Fibroblast of peridontal ligament (primary cell): ENCODE data around the gene CYBA.
A peak's percentile ranks its signal among the peaks of the same experiment; 100 is the strongest.

Experiments used
- DNase-seq: peaks from one replicate; pipeline ENCODE4 v3.0.0-alpha.2; 2010; ENCODE audit errors: extremely low read depth

Gene CYBA

DNA sequence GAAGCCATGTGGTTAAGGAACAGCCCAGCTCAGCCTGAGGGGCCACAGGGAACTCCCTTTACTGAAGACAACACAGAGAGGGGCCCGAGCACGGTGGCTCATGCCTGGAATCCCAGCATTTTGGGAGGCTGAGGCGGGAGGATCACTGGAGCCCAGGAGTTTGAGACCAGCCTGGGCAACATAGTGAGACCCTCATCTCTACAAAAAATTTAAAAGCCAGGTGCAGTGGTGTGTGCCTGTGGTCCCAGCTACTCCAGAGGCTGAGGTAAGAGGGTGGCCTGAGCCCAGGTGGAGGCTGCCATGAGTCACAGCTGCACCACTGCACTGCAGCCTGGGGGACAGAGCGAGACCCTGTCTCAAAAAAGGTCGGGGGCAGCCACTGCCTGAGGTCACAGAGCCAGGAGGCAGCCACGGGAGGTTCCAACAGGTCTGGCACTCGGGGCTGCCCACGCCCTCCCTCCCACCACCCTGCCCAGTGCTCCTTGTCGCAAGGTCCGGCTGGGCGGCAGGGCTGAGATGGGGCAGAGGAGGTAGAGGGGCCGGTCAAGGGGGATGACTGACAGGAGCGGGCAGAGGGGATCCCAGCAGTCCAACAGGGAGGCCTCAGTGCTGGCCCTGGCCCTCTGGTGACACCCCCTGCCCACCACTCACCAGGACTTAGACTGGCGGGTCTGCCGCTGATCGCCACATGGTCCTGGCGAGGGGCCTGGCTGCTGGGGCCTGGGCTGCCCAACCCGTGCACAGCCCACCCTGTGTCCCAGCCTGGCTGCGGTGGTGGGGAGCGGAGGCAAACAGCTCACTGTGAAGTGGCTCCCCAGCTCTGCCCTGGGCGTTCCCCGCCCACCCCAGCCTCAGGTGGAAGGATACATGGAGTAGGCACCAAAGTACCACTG, 3.4 kb downstream of the CYBA start:
- no peak for DNase-seq

DNA sequence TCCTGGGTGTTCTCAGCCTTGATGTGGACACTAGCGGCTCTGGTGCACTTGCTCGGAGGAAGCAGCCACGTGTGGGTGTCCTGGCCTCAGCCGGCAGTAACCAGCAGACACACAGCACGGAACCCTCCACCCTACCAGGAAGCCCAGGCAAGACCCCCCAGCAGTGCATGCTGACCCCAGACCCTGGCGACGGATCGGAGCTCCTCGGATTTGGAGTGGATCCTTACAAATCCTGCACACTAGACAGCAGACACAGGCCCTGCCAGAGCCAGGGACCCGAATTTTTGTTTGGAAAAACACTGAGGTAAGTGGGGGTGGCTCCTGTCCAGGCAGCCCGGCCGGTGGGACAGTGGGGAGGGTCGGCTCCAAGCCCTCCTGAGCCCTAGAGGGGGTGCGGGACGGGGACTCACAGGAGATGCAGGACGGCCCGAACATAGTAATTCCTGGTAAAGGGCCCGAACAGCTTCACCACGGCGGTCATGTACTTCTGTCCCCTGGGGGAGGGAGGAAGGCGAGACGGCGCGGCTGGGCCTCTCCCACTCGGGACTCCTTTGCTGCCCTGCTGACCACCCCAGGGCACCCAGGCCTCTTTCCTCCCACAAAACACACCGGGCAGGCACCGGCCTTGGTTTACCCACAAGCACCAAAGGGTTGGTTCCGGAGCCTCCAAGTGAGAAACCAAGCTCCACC, 4.4 kb downstream of the CYBA start:
- DNase-seq: no peak

DNA sequence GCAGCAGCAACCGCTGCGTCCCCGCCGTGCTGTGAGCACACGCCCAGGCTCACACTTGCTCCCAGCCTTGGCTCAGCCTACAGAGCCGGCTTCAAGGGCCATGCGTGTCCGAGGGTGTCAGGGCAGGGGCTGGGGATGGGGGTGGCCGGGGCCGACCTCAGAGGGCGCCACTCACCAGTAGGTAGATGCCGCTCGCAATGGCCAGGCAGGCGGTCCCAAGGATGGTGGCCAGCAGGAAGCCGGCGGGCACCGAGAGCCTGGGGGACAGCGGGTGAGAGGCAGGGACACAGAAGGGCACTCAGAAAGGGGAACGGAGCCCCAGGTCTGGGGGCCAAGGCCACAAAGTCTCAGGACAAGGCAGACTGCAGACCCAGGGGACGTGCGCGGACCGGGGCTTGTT, 4.9 kb downstream of the CYBA start:
- DNase-seq: no peak

DNA sequence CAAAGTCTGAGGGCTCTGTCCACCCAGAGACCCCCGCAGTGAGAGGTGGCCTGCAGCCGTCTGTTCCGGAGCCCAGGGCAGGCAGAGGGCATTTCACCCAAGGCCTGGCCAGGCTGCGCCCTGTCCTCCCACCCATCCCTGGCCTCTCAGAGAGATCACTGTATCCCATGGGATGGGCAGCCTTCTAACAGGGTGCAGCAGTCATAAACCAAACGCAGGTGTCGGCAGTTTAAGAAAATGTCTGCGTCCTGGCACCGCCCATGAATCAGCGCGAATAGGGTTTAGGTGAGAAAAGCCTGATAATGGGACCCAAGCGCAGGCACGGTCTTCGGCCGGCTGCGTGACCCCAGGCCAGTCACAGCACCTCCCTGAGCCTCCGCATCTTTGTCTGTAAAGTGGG, 5.4 kb downstream of the CYBA start:
- no peak for DNase-seq

DNA sequence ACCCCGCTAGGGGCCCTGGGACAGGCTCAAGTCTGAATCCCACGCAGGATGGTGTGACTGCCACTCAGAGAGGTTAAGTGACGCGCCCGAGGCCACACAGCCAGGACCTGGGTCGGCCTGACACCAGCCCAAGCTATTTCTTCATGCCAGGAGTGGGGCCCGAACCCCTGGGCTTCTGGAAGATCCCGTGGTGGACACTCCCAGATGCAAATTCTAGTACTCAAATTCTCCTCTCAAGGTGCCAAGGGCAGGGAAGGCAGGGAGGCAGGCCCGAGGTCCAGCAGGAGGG, 7.3 kb downstream of the CYBA start:
- no peak for DNase-seq

DNA sequence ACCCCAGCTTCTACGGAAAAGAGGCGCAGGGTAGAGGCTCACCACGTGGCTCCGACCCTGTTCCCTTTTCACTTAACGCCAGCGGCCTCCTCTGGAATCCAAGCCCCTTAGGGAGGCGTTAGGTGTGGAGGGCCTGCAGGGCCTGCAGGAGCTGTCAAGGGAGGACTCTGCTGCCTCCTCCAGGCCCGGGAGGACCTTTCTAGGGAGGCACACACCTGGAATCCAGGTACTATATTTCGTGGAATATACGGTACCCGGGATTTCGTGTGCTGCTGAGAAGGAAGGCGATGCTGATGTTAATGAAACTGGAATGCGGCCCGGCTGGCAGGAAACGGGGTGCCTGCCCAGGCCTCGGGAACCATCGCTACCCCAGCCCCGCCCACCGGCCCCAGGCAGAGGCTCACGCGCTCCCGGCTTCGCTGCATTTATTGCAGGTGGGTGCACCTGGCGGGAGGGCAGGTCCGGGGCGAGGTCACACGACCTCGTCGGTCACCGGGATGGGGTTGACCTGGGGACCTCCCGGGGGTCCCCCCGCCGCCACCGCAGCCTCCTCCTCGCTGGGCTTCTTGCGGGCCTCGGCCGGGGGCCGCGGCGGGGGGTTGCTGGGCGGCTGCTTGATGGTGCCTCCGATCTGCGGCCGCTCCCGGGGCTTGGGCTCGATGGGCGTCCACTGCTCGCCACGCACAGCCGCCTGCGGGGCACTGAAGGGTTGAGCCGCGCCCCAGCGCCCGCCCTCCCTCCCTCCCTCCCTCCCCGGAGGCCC, 7.8 kb downstream of the CYBA start:
- DNase-seq: no peak

DNA sequence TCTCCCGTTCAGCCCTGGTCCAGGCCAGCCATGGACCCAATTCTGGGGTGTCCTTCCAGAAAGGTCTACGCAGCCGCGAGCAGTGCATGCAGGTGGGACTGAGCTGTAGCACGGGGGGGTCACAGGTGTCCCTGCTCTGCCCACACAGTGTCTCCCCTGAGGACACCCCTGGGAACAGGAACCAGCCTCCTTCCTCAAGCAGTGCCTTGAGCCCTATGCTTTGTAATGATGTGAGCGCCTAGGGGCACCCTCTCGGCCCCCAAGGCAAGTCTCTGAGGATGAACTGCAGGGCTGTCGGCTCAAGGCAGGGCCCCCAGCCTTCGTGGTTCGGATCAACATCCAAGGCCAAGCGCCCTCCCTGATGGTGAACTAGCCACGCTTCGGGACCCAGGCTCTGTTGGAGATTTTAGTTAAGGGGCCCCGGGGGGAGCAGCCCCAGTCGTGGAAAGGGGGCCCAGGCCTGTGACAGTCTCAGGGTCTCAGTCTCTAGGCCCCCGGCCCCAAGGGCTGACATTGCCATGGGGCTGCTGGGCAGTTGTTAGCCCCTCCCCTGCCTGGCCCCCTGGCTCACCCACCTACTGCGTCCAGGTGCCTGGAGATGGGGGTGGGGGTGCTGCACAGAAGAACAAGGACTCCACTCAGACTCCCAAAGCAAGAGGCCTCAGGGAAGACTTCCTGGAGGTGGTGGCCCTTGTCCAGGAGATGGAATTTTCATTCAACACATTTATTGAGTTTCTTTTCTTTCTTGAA, 10.2 kb downstream of the CYBA start:
- DNase-seq: no peak

DNA sequence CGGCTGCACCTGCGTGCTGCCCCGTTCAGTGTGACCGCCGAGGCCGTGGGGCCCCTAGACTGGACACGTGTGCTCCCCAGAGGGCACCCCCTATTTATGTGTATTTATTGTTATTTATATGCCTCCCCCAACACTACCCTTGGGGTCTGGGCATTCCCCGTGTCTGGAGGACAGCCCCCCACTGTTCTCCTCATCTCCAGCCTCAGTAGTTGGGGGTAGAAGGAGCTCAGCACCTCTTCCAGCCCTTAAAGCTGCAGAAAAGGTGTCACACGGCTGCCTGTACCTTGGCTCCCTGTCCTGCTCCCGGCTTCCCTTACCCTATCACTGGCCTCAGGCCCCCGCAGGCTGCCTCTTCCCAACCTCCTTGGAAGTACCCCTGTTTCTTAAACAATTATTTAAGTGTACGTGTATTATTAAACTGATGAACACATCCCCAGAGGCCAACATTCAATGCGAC, 10.8 kb downstream of the CYBA start:
- DNase-seq: no peak

DNA sequence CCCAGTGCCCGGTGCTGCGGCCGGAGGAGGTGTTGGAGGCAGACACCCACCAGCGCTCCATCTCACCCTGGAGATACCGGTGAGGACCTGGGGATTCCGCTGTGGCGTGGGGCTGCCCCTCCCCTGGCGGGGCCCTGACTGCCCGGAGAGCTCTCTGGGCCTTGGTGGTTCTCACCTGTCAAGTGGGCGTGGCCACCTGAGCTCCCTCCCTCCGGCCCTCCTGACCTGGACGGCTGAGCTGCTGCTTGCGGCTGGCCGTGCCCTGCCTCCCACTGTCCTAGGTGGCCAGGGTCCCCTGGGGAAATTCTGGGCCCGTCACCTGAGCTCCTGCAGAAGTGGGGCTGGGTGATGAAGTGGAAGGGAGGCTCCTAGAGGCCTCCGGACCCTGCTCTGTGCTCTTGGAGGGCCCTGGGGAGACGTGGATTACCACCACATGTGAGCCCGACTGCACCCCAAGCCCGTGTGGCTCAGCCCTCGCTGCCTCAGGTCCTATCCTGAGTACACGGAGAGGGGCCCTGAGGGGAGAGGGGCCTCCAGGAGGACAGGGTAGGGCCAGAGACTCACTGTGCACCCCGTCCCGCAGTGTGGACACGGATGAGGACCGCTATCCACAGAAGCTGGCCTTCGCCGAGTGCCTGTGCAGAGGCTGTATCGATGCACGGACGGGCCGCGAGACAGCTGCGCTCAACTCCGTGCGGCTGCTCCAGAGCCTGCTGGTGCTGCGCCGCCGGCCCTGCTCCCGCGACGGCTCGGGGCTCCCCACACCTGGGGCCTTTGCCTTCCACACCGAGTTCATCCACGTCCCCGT, 11.4 kb downstream of the CYBA start:
- no peak for DNase-seq

DNA sequence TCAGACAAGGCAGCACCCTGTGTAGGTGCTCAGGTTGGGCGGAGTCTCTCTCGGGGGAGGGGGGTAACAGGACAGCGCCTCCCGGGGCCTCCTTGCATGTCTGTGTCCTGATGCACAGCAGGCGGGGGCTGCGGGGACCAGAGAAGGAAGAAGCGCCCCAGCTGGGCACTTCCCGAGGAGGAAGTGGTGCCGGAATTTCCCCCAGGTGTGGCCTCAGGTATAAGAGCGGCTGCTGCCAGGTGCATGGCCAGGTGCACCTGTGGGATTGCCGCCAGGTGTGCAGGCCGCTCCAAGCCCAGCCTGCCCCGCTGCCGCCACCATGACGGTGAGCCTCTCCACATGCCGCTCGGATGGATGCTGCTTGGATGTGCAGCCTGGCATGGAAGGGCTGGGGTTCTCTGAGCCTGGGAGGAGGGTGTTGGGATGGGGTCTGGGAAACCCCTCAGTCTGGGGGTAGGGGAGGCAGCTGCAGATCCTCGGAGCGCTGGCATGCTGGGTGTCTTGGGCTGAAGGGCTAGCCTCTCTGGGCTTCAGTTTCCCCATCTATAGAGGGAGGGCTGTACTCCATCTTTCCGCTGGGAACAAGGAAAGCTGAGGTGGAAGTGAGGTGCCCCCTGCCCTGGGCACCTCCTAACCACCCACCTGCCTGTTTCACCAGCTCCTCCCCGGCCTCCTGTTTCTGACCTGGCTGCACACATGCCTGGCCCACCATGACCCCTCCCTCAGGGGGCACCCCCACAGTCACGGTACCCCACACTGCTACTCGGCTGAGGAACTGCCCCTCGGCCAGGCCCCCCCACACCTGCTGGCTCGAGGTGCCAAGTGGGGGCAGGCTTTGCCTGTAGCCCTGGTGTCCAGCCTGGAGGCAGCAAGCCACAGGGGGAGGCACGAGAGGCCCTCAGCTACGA, 12.3 kb downstream of the CYBA start, which contains the start of gene IL17C:
Gene IL17C (plus strand): TSS at position 250 of the 908 bp plus-strand sequence. CDS start 70 bp downstream, at position 320.
- DNase-seq: no peak

DNA sequence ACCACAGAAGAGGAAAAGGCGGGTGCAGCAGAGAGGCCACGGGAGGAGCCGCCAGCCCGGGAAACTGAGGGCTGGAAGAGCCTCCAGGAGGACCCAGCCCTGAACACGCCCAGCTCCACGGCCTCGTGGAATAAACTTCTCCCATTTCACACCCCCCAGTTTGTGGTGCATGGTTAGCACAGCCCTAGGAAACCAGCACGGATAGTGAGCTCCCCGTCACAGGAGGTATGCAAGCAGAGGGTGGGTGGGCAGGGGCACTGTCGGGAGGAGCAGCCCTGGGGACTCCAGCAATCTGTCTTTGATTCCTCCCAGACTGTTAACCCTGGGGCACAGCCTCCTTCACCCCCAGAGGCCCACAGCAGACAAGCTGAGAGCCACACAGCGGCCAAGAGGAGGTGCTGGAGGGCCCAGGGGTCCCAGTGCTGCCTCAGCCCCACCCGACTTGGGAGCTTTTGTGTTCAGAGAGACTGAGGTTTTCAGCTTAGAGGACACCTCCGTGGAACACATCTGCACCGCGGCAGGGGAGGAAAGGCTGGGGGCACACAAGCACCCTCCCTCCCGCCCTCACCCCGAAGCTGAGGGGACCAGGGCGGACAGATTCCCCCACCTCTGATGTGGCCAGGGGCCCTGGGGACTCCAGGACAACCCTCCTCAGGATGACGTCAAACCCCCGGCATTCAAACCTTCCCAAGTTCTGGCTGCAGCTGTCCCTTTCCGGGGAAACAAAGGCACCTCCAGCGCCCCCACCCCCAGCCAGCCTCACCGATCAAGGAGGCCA, 14.2 kb downstream of the CYBA start:
- DNase-seq: no peak

DNA sequence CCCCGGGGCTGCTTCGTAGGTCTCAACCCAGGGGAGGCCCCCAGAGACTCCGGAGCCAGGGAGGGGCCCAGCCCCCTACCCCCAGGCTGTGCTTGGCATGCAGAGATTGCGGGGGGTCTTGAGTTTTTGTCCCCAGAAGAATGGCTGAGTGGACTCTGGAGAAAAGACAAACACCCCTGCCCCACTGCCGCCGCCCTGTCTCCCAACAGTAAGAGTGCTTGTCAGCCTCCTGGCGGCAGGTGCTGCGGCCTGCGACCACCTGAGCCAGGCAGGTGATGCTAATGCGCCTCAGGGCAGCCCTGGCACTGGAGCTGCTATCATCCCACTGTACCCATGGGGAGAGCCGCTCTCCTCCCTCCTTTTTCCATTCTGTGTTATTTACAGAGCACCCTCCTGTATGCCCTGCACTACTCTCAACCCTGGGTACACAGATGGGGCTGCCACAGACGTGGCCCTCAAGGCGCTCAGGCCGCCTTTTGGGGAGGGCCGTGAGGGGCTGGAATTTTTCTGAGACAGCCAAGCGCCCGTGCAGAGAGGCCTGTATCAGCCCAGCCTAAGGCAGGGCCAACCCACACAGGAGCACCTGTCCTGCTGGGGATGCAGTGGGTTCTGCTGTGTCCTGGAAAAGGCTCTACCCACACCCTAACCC, 15.1 kb downstream of the CYBA start:
- DNase-seq: no peak

DNA sequence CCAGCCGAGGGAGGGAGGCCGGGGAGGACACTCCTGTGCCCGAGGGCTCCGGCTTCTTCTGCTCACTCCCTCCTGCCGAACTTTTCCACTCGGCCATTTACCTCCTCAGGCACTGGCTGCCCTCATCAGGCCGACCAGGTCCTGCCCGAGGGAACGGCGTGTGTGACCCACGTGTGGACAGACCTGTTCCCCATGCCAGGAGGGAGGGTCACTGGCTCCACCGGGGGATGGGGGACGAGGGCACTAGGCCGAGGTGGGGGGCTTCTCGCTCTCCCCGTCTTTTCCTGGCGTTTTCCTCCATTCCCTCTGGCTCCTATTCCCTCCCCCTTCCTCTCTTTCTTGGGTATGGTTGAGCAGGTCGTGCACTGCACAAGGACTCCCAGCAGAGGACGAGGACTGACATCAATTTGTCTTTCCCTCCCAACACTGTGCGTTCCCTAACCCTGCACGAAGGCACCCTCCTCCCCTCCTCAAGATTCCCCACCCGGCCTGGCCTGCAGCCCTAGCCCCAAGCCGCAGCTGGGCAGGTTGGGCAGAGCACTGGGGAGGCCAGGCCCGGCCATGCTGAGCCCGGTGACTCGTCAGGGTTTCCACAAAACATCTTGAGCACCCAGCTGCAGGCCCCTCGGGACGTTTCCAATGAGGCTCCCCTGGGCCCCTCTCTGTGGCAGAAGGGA, 15.7 kb downstream of the CYBA start:
- no peak for DNase-seq

DNA sequence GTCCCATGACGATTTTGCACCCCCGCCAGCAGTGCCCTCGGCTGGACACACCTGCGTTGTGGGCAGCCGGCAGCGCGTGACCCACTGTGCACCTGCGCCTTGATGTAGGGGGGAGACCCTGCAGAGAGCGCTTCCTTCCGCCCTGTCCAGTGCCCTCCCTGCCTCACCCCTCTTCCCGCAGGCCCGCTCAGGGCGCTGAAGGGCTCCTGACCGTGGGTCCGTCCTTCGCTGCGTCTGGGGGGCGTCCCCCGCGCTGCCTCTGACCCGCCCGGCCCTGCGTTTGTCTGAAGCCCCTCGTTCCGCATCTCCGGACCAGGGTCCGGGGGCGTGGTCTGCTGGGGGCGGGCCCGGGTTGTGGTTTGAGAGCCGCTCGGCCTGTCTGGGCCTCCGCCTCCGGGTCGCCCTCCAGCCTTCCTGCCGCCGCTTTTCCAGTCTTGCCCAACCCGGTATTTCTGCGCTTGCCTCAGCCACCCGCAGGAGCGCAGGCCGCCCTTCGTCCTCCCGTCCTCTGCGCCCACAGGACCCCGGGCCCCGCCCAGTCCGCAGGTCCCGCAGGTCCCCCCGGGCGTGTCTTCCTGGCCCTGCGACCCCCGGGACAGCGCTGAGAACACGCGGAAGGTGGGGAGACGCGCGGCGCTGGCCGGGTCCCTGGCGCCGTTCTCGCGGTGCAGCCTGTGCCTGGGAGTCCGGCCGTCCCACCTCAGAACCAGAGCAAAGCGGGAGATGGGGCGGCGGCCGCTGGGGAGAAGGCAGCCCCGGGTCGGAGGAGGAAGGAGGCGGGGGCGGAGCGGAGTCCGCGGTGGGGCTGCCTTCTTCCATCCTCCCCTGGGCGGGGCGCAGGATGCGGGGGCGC, 16.5 kb downstream of the CYBA start:
- DNase-seq: peak; percentile 19

DNA sequence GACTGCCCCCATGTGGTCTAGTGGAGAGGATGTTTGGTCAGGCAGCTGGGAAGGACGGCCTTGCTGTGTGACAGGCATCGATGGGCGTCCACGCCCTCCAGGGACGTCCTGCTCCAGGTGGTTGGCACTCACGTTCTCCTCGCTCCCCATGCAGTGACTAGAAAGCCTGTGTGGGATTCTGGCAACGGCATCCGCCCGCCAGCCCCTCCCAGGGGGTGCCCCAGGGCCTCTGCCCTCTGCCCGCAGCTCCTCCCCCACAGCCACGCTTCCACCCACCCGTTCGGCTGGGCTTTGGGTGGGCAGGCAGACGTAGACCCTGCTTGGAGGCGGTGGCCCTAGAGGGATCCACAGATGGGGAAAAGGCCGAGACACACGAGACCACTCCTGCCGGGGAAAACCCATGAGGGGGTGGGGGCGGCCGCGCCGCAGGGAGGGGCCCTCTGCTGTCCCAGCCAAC, 17.1 kb downstream of the CYBA start:
- no peak for DNase-seq

DNA sequence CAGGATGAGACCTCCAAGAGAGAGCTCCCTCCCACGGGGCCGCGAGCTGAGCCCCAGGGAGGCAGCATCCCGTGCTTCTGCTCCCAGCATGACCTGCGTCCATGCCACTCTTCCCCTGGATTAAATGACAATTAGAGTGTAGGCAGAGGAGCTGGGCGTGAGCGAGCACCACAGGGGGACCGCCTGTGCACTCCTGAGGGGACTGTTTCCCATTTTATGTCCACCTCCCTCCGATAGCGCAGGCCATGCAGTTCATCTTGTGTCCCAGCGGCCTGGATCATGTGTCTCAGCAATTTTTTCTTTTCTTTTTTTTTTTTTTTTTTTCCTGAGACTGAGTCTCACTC, 18.3 kb downstream of the CYBA start:
- DNase-seq: no peak
